Liver (tissue), 9 donors: ENCODE data around the gene SALL3. TPM values are rescaled to one million over a fixed set of nuclear protein-coding genes. Genes with fewer than 3 reads are reported as not detected.
"Not testable (repeated sequence)": the region's sequence is repeated elsewhere in the genome, so short reads cannot be mapped to it uniquely, and the experiment has no call there.

Source experiments
- DNase-seq: peaks from one replicate; pipeline ENCODE4 v3.0.0-alpha.2; 2017; ENCODE audit warnings: low spot score
- H3K27ac ChIP-seq, 2 donors: one replicate each; pipeline ENCODE4 v1.7.0; 2013; ENCODE audit warnings: inconsistent platforms in 2 of 2, low read length in 2 of 2, control low read depth in 1 of 2, low read depth in 1 of 2, mild to moderate bottlenecking in 1 of 2
- H3K27me3 ChIP-seq, 4 donors: one replicate each; pipeline versions ENCODE4 v1.6.1 to v1.7.0; 2013; ENCODE audit warnings: low read length in 3 of 4, inconsistent platforms in 1 of 4, mild to moderate bottlenecking in 1 of 4, moderate library complexity in 1 of 4; ENCODE audit not compliant: control insufficient read depth in 4 of 4, insufficient read depth in 4 of 4
- H3K36me3 ChIP-seq, 4 donors: one replicate each; pipeline versions ENCODE4 v1.6.1 to v1.7.0; 2013; ENCODE audit warnings: low read length in 3 of 4, mild to moderate bottlenecking in 3 of 4, low read depth in 1 of 4, moderate library complexity in 1 of 4; ENCODE audit not compliant: control insufficient read depth in 4 of 4, insufficient read depth in 3 of 4
- H3K4me1 ChIP-seq, 4 donors: one replicate each; pipeline versions ENCODE4 v1.6.1 to v1.7.0; 2013; ENCODE audit warnings: low read length in 3 of 4, mild to moderate bottlenecking in 3 of 4, moderate library complexity in 1 of 4; ENCODE audit not compliant: control insufficient read depth in 4 of 4, insufficient read depth in 4 of 4
- H3K4me3 ChIP-seq, 3 donors: one replicate each; pipeline versions ENCODE4 v1.6.1 to v1.7.0; 2013; ENCODE audit warnings: low read length in 3 of 3, control low read depth in 1 of 3, low read depth in 1 of 3, mild to moderate bottlenecking in 1 of 3
- H3K9ac ChIP-seq, 2 donors: one replicate each; pipeline ENCODE4 v1.7.0; 2013; ENCODE audit warnings: low read length in 2 of 2, mild to moderate bottlenecking in 2 of 2, moderate library complexity in 2 of 2, control low read depth in 1 of 2, low read depth in 1 of 2
- H3K9me3 ChIP-seq, 4 donors: one replicate each; pipeline versions ENCODE4 v1.6.1 to v1.7.0; 2013; ENCODE audit warnings: low read length in 3 of 4; ENCODE audit not compliant: control insufficient read depth in 4 of 4
- ATF3 ChIP-seq: IDR thresholded peaks from 2 replicates; pipeline ENCODE4 v1.6.1; 2016; ENCODE audit warnings: antibody characterized with exemption
- CTCF ChIP-seq: fragments of 150-350 bp; IDR thresholded peaks from 2 replicates; pipeline ENCODE4 v1.5.1; 2017; ENCODE audit warnings: improper control_type of control experiment, low read depth, low read length; ENCODE audit not compliant: missing input control
- EGR1 ChIP-seq, 2 donors: IDR thresholded peaks; 2 replicates each; pipeline ENCODE4 v1.6.1; 2016 to 2018; ENCODE audit warnings: antibody characterized with exemption in 2 of 2, low read depth in 2 of 2
- FOXA1 ChIP-seq: IDR thresholded peaks from 2 replicates; pipeline ENCODE4 v1.6.1; 2016; ENCODE audit warnings: antibody characterized with exemption
- FOXA2 ChIP-seq: IDR thresholded peaks from 2 replicates; pipeline ENCODE4 v1.6.1; 2016; ENCODE audit warnings: antibody characterized with exemption
- GABPA ChIP-seq, 2 donors: IDR thresholded peaks in 1 of 2; conservative IDR thresholded peaks in 1 of 2; 2 replicates each; pipeline ENCODE4 v1.6.1; 2016; ENCODE audit warnings: antibody characterized with exemption in 2 of 2, mild to moderate bottlenecking in 1 of 2, moderate library complexity in 1 of 2
- HNF4A ChIP-seq, 2 donors: conservative IDR thresholded peaks; 2 replicates each; pipeline ENCODE4 v1.6.1; 2016; ENCODE audit warnings: antibody characterized with exemption in 2 of 2, mild to moderate bottlenecking in 2 of 2
- HNF4G ChIP-seq: IDR thresholded peaks from 2 replicates; pipeline ENCODE4 v1.6.1; 2016; ENCODE audit warnings: antibody characterized with exemption
- JUND ChIP-seq, 2 donors: IDR thresholded peaks; 2 replicates each; pipeline ENCODE4 v1.6.1; 2016; ENCODE audit warnings: antibody characterized with exemption in 2 of 2
- MAX ChIP-seq: IDR thresholded peaks from 2 replicates; pipeline ENCODE4 v1.6.1; 2016; ENCODE audit warnings: antibody characterized with exemption
- NR2F2 ChIP-seq: IDR thresholded peaks from 2 replicates; pipeline ENCODE4 v1.6.1; 2016; ENCODE audit warnings: antibody characterized with exemption
- RAD21 ChIP-seq, 2 donors: IDR thresholded peaks; 2 replicates each; pipeline ENCODE4 v1.6.1; 2016; ENCODE audit warnings: antibody characterized with exemption in 2 of 2, mild to moderate bottlenecking in 2 of 2
- REST ChIP-seq: IDR thresholded peaks from 2 replicates; pipeline ENCODE4 v1.6.1; 2016; ENCODE audit warnings: antibody characterized with exemption, mild to moderate bottlenecking
- RXRA ChIP-seq, 2 donors: IDR thresholded peaks; 2 replicates each; pipeline ENCODE4 v1.6.1; 2017 to 2018; ENCODE audit warnings: antibody characterized with exemption in 2 of 2, mild to moderate bottlenecking in 1 of 2
- SP1 ChIP-seq: IDR thresholded peaks from 2 replicates; pipeline ENCODE4 v1.6.1; 2018; ENCODE audit warnings: antibody characterized with exemption, mild to moderate bottlenecking
- TAF1 ChIP-seq: conservative IDR thresholded peaks from 2 replicates; pipeline ENCODE4 v1.6.1; 2016; ENCODE audit warnings: antibody characterized with exemption, mild to moderate bottlenecking
- YY1 ChIP-seq: IDR thresholded peaks from 2 replicates; pipeline ENCODE4 v1.6.1; 2016; ENCODE audit warnings: antibody characterized with exemption, mild to moderate bottlenecking
- ZBTB33 ChIP-seq: IDR thresholded peaks from 2 replicates; pipeline ENCODE4 v1.6.1; 2016; ENCODE audit warnings: antibody characterized with exemption
- WGBS: extraction: QIAGEN DNeasy Blood & Tissue Kit; methylation state at CpG from one replicate; pipeline ENCODE4 v1.1.7; 2013; 5-methylcytosine and 5-hydroxymethylcytosine counted together
- polyA plus RNA-seq, 2 donors: library from polyadenylated mRNA; stranded (reverse) in 1 of 2; unstranded in 1 of 2; fragments of 200-250 nt in 1 of 2; fragments of >200 nt in 1 of 2; fragmentation: Nextera tagmentation in 1 of 2; extraction: Ambion mirVana in 1 of 2; gene quantifications; one replicate each; pipeline versions ENCODE4 v1.2.1 to v1.2.3, GENCODE V29; 2013 to 2015
- total RNA-seq, 2 donors: library from RNA; depleted of rRNA; stranded (reverse); fragments of >200 nt; gene quantifications; one replicate each; pipeline ENCODE4 v1.2.3, GENCODE V29; 2014
- donor health status: healthy.
- donor health status: healthy.
- donor health status: healthy.
- donor health status: healthy.
- donor health status: healthy.

SALL3 gene
- total and polyA plus RNA-seq, 4 donors = not detected

GRCh38 chr18:78939734-78940494 is 39.7 kb upstream of the SALL3 start:
- WGBS = 79% methylated on average over 23 of the region's 23 CpGs

GRCh38 chr18:78942236-78942635 is 37.4 kb upstream of the SALL3 start:
- H3K9me3 ChIP-seq, DNase-seq, H3K27ac ChIP-seq, H3K9ac ChIP-seq, H3K27me3 ChIP-seq, H3K4me3 ChIP-seq, H3K4me1 ChIP-seq, H3K36me3 ChIP-seq: not testable (repeated sequence)
- WGBS = 81% methylated on average over 17 of the region's 17 CpGs

More at GRCh38 chr18:78939734-78940494, 39.7 kb upstream of the SALL3 start:
- H3K27me3 ChIP-seq = no peaks in the 10 kb centered on the region
- DNase-seq = no peak
- H3K4me1 ChIP-seq = no peaks in the 10 kb centered on the region
- no peak for TF ChIP-seq YY1
- no peak overlapping the region for H3K27ac ChIP-seq
- H3K36me3 ChIP-seq = no peaks in the 10 kb centered on the region
- H3K9ac ChIP-seq = no peak overlapping the region
- H3K9me3 ChIP-seq = peaks cover 0 to 5% (median 0%) of the 10 kb centered on the region in 4 donors
- no peak overlapping the region for H3K4me3 ChIP-seq

GRCh38 chr18:78945628-78946027 is 34.0 kb upstream of the SALL3 start:
- Histone ChIP-seq H3K36me3 (no peaks in the 10 kb centered on the region), H3K4me1 (no peaks in the 10 kb centered on the region), H3K9me3 (peaks cover 0 to 5% (median 0%) of the 10 kb centered on the region in 4 donors), H3K9ac (no peak overlapping the region), H3K4me3 (no peak overlapping the region), H3K27ac (no peak overlapping the region), H3K27me3 (peaks cover 0 to 5% (median 1%) of the 10 kb centered on the region in 4 donors)
- TF ChIP-seq FOXA1 (no peak), REST (no peak), EGR1 (IDR thresholded peaks at IDR 0.05; ENCODE audit: low read depth in 2 of 2) (no peak), JUND (IDR thresholded peaks at IDR 0.05) (no peak), CTCF (no peak), NR2F2 (no peak), RXRA (IDR thresholded peaks at IDR 0.05) (no peak), SP1 (no peak), TAF1 (no peak), RAD21 (IDR thresholded peaks at IDR 0.05) (no peak), GABPA (IDR thresholded peaks at IDR 0.05 in 1 of 2, conservative IDR thresholded peaks at IDR 0.05 in 1 of 2) (no peak), ZBTB33 (no peak), MAX (no peak), FOXA2 (no peak), ATF3 (no peak), YY1 (no peak), HNF4G (no peak), HNF4A (conservative IDR thresholded peaks at IDR 0.05) (no peak)
- 73% methylated on average over 9 of the region's 9 CpGs for WGBS
- no peak for DNase-seq
